Measurements from ENCODE around the gene ZFP1.

Gene ZFP1

GRCh38 chr16:75151798-75152197, 3.5 kb downstream of the ZFP1 start:
- TF ChIP-seq CTCF (IDR thresholded peaks at IDR 0.05; ENCODE audit: low read depth, low read length, missing control alignments), result no peak
- in situ Hi-C loops (cut with HindIII; ENCODE audit: low sequenced_read_pairs), result no loop called here
- H3K4me3 ChIP-seq (ENCODE audit: low read depth, low read length), result no peak overlapping the region
- no peak for DNase-seq (ENCODE audit: low read depth)

GRCh38 chr16:75152635-75153034, 4.3 kb downstream of the ZFP1 start:
- no peak for TF ChIP-seq CTCF (IDR thresholded peaks at IDR 0.05; ENCODE audit: low read depth, low read length, missing control alignments)
- no peak overlapping the region for H3K4me3 ChIP-seq (ENCODE audit: low read depth, low read length)
- DNase-seq (ENCODE audit: low read depth), result no peak
- in situ Hi-C loops (cut with HindIII; ENCODE audit: low sequenced_read_pairs), result no loop called here

GRCh38 chr16:75160386-75160785, 12.1 kb downstream of the ZFP1 start:
- TF ChIP-seq CTCF (IDR thresholded peaks at IDR 0.05; ENCODE audit: low read depth, low read length, missing control alignments), result no peak
- in situ Hi-C loops (cut with HindIII; ENCODE audit: low sequenced_read_pairs), result no loop called here
- no peak overlapping the region for H3K4me3 ChIP-seq (ENCODE audit: low read depth, low read length)
- DNase-seq (ENCODE audit: low read depth), result no peak

GRCh38 chr16:75169899-75170405, 21.6 kb downstream of the ZFP1 start:
- no peak for TF ChIP-seq CTCF (IDR thresholded peaks at IDR 0.05; ENCODE audit: low read depth, low read length, missing control alignments)
- in situ Hi-C loops (cut with HindIII; ENCODE audit: low sequenced_read_pairs), result no loop called here

GRCh38 chr16:75172578-75172977, 24.3 kb downstream of the ZFP1 start:
- H3K4me3 ChIP-seq (ENCODE audit: low read depth, low read length), result no peak overlapping the region
- in situ Hi-C loops (cut with HindIII; ENCODE audit: low sequenced_read_pairs), result no loop called here
- TF ChIP-seq CTCF (IDR thresholded peaks at IDR 0.05; ENCODE audit: low read depth, low read length, missing control alignments), result no peak
- no peak for DNase-seq (ENCODE audit: low read depth)

More at GRCh38 chr16:75169899-75170405, 21.6 kb downstream of the ZFP1 start:
- no peak for DNase-seq (ENCODE audit: low read depth)
- H3K4me3 ChIP-seq (ENCODE audit: low read depth, low read length), result no peak overlapping the region

GRCh38 chr16:75175074-75175473, 26.8 kb downstream of the ZFP1 start:
- no peak overlapping the region for H3K4me3 ChIP-seq (ENCODE audit: low read depth, low read length)
- DNase-seq (ENCODE audit: low read depth), result no peak
- in situ Hi-C loops (cut with HindIII; ENCODE audit: low sequenced_read_pairs), result no loop called here
- TF ChIP-seq CTCF (IDR thresholded peaks at IDR 0.05; ENCODE audit: low read depth, low read length, missing control alignments), result no peak

- no peak for DNase-seq (ENCODE audit: low read depth)
- in situ Hi-C loops (cut with HindIII; ENCODE audit: low sequenced_read_pairs), result no loop called here
- no peak for TF ChIP-seq CTCF (IDR thresholded peaks at IDR 0.05; ENCODE audit: low read depth, low read length, missing control alignments)
- H3K4me3 ChIP-seq (ENCODE audit: low read depth, low read length), result no peak overlapping the region
Measured at GRCh38 chr16:75176926-75177325, 28.6 kb downstream of the ZFP1 start.

Measured in astrocyte of the cerebellum (primary cell).